ENCODE results near the gene REST. TPM values are rescaled to one million over a fixed set of nuclear protein-coding genes. Genes with fewer than 3 reads are reported as not detected.

REST gene
- total and polyA plus RNA-seq, 2 donors (not counting 3 experiments of a cell fraction or from before 2014, with no cell fraction given) = 7.0 to 45.9 TPM

GRCh38 chr4:56953680-56954520, 46.2 kb downstream of the REST start:
- Histone ChIP-seq H3K9ac (replicated peaks; ENCODE audit: extremely low read depth, insufficient read depth, low read length) (no peak overlapping the region), H3K79me2 (ENCODE audit: control insufficient read depth, insufficient read depth, low read length) (no peaks in the 10 kb centered on the region), H3K4me1 (ENCODE audit: control insufficient read depth, extremely low read depth, insufficient read depth, low read length) (peaks cover 8% of the 10 kb centered on the region), H2AFZ (ENCODE audit: low read depth, low read length) (no peak overlapping the region), H3K36me3 (ENCODE audit: control insufficient read depth in 2 of 2, extremely low read depth in 1 of 2, insufficient read depth in 2 of 2, low read length in 2 of 2) (no peaks in the 10 kb centered on the region), H4K20me1 (replicated peaks; ENCODE audit: control insufficient read depth, extremely low read depth, insufficient read depth, low read length) (no peaks in the 10 kb centered on the region), H3K9me1 (replicated peaks; ENCODE audit: control insufficient read depth, extremely low read depth, insufficient read depth, low read length) (no peaks in the 10 kb centered on the region), H3K27me3 (ENCODE audit: control insufficient read depth in 2 of 2, insufficient read depth in 2 of 2, low read length in 2 of 2) (no peaks in the 10 kb centered on the region), H3K9me3 (replicated peaks; ENCODE audit: control insufficient read depth, insufficient read depth, low read length) (no peaks in the 10 kb centered on the region), H3K27ac (ENCODE audit: insufficient read depth, low read depth, low read length) (no peak overlapping the region), H3K4me3 (replicated peaks in 1 of 3; ENCODE audit: insufficient read depth in 1 of 3, low read depth in 1 of 3, low read length in 3 of 3) (no peak overlapping the region), H3K4me2 (ENCODE audit: insufficient read depth, low read length) (no peak overlapping the region)
- TF ChIP-seq POLR2A (IDR thresholded peaks at IDR 0.05; ENCODE audit: low read depth, low read length) (no peak), CTCF (IDR thresholded peaks at IDR 0.05; ENCODE audit: extremely low read depth in 1 of 2, insufficient read depth in 1 of 2, low read depth in 1 of 2, low read length in 2 of 2) (no peak), FOS (IDR thresholded peaks at IDR 0.05; ENCODE audit: borderline replicate concordance, insufficient read depth, low read length) (no peak), JUN (IDR thresholded peaks at IDR 0.05; ENCODE audit: borderline replicate concordance, insufficient read depth, insufficient read length, low read depth) (no peak)
- FAIRE-seq = no peak
- no TSS peak for BruUV-seq (replicated peaks)
- CTCF ChIA-PET = interaction anchor here (0.8 kb wide), 1 partner anchor 114 kb away, joined by 4 read pairs; no protein-coding TSS in a partner anchor
- intact Hi-C loops (cut with micrococcal nuclease) = no loop called here
- no peak for DNase-seq (ENCODE audit: low read depth, low spot score)
- dilution Hi-C loops (cut with MboI; ENCODE audit: extremely low pct_ligation_motif_present, low sequenced_read_pairs) = no loop called here
- POLR2A ChIA-PET = no interaction called here

Data from endothelial cell of umbilical vein (primary cell).